GM18517 (cell line): Measurements from ENCODE around the gene PLSCR2.
"Not testable (repeated sequence)": the region's sequence is repeated elsewhere in the genome, so short reads cannot be mapped to it uniquely, and the experiment has no call there.

ENCODE experiments used
- ATAC-seq: cut with Tn5 transposase; IDR thresholded peaks from one replicate; pipeline ENCODE4 v1.9.1; 2021; ENCODE audit warnings: mild to moderate bottlenecking, moderate library complexity; ENCODE audit not compliant: unreplicated experiment

PLSCR2 gene

GRCh38 chr3:146491303-146491702 lies 21.9 kb upstream of the PLSCR2 start:
- ATAC-seq: no peak

GRCh38 chr3:146485297-146485696 lies 15.9 kb upstream of the PLSCR2 start:
- no peak for ATAC-seq

- ATAC-seq: no peak
Measured at GRCh38 chr3:146476094-146476740, 6.9 kb upstream of the PLSCR2 start.

- ATAC-seq: not testable (repeated sequence)
Measured at GRCh38 chr3:146474976-146475375, 5.6 kb upstream of the PLSCR2 start.

GRCh38 chr3:146473726-146474125 lies 4.4 kb upstream of the PLSCR2 start:
- no peak for ATAC-seq

- no peak for ATAC-seq
Measured at GRCh38 chr3:146472611-146473010, 3.2 kb upstream of the PLSCR2 start.

GRCh38 chr3:146471012-146471411 lies 1.7 kb upstream of the PLSCR2 start:
- ATAC-seq: no peak

- ATAC-seq: no peak
Measured at GRCh38 chr3:146470425-146470990, 1.1 kb upstream of the PLSCR2 start.

GRCh38 chr3:146468671-146469149 lies 651 bp downstream of the PLSCR2 start:
- no peak for ATAC-seq

- ATAC-seq: no peak
Measured at GRCh38 chr3:146468234-146468633, 1.1 kb downstream of the PLSCR2 start.

GRCh38 chr3:146466604-146467003 lies 2.8 kb downstream of the PLSCR2 start:
- ATAC-seq: no peak

GRCh38 chr3:146465693-146466465 lies 3.5 kb downstream of the PLSCR2 start:
- no peak for ATAC-seq

GRCh38 chr3:146464783-146465182 lies 4.6 kb downstream of the PLSCR2 start:
- ATAC-seq: no peak

GRCh38 chr3:146464005-146464595 lies 5.3 kb downstream of the PLSCR2 start:
- ATAC-seq: no peak

GRCh38 chr3:146454796-146455195 lies 14.6 kb downstream of the PLSCR2 start:
- no peak for ATAC-seq

- ATAC-seq: no peak
Measured at GRCh38 chr3:146449613-146450012, 19.7 kb downstream of the PLSCR2 start.

GRCh38 chr3:146449076-146449475 lies 20.3 kb downstream of the PLSCR2 start:
- no peak for ATAC-seq

GRCh38 chr3:146446026-146446425 lies 23.3 kb downstream of the PLSCR2 start:
- ATAC-seq: no peak

GRCh38 chr3:146440310-146440709 lies 29.1 kb downstream of the PLSCR2 start:
- not testable (repeated sequence) for ATAC-seq

- no peak for ATAC-seq
Measured at GRCh38 chr3:146432066-146432465, 37.3 kb downstream of the PLSCR2 start.

GRCh38 chr3:146431240-146431639 lies 38.1 kb downstream of the PLSCR2 start:
- ATAC-seq: no peak

- no peak for ATAC-seq
Measured at GRCh38 chr3:146425341-146425740, 44.0 kb downstream of the PLSCR2 start.
